Activated CD4-positive, alpha-beta T cell treated with anti-CD3 and anti-CD28 coated beads for 24 hours (primary cell): ENCODE data around the gene ACOT6.
A peak's percentile ranks its signal among the peaks of the same experiment; 100 is the strongest.
"Not testable (repeated sequence)": the region's sequence is repeated elsewhere in the genome, so short reads cannot be mapped to it uniquely, and the experiment has no call there.

ENCODE experiments used
- DNase-seq, 2 donors: peaks; one replicate each; pipeline ENCODE4 v3.0.0-alpha.2; 2020; ENCODE audit warnings: low read depth in 2 of 2

The ACOT6 gene, protein sequence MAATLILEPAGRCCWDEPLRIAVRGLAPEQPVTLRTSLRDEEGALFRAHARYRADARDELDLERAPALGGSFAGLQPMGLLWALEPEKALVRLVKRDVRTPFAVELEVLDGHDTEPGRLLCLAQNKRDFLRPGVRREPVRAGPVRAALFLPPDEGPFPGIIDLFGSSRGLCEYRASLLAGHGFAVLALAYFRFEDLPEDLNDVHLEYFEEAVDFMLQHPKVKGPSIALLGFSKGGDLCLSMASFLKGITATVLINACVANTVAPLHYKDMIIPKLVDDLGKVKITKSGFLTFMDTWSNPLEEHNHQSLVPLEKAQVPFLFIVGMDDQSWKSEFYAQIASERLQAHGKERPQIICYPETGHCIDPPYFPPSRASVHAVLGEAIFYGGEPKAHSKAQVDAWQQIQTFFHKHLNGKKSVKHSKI

DNA sequence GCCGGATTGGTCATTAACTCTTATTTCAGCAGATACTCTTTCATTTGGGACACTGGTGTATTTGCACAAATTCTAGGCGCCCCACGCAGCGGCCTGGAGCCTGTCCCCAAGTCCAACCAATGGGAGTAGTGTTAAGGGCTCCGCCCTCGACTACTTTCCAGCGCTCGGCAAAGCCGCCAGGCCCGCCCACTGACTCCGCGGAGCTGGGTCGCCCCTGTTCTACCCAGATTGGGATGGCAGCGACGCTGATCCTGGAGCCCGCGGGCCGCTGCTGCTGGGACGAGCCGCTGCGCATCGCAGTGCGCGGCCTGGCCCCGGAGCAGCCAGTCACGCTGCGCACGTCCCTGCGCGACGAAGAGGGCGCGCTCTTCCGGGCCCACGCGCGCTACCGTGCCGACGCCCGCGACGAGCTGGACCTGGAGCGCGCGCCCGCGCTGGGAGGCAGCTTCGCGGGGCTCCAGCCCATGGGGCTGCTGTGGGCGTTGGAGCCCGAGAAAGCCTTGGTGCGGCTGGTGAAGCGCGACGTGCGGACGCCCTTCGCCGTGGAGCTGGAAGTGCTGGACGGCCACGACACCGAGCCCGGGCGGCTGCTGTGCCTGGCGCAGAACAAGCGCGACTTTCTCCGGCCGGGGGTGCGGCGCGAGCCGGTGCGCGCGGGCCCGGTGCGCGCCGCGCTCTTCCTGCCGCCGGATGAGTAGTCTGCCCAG, at the start of gene ACOT6:
ACOT6 (plus strand) TSS at position 179 of the 707 bp plus-strand sequence; CDS start at position 234, 55 bp downstream.
- DNase-seq = peak; percentile 18 to 62

DNA sequence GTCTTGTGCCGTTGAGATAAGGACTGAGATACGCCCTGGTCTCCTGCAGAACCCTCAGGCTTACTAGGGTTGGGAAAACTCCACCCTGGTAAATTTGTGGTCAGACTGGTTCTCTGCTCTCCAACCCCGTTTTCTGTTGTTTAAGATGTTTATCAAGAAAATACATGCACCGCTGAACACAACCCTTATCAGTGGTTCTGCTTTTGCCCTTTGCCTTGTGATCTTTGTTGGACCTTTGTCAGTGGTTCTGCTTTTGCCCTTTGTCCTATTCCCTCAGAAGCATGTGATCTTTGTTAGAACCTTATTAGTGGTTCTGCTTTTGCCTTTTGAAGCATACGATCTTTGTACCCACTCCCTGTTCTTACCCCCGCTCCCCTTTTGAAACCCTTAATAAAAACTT, 49.6 kb upstream of the ACOT6 start:
- not testable (repeated sequence) for DNase-seq

DNA sequence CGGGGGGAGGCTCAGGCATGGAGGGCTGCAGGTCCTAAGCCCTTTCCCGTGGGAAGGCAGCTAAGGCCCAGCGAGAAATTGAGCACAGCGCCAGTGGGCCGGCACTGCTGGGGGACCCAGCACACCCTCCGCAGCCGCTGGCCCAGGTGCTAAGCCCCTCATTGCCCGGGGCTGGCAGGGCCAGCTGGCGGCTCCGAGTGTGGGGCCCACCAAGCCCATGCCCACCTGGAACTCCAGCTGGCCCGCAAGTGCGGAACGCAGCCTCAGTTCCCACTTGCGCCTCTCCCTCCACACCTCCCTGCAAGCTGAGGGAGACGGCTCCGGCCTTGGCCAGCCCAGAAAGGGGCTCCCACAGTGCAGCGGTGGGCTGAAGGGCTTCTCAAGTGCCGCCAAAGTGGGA, 45.9 kb upstream of the ACOT6 start:
- not testable (repeated sequence) for DNase-seq

DNA sequence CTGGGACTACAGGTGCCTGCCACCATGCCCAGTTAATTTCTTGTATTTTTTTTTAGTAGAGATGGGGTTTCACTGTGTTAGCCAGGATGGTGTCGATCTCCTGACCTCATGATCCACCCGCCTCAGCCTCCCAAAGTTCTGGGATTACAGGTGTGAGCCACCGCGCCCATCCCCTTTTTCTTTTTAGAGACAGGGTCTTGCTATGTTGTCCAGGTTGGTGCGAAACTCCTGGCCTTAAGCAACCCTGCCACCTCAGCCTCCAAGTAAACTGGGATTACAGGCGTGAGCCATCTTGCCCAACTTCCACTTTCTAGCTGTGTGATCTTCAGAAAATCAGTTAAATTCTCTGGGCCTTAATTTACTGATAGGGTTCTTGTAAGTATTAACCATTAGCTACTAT, 45.4 kb upstream of the ACOT6 start:
- not testable (repeated sequence) for DNase-seq

DNA sequence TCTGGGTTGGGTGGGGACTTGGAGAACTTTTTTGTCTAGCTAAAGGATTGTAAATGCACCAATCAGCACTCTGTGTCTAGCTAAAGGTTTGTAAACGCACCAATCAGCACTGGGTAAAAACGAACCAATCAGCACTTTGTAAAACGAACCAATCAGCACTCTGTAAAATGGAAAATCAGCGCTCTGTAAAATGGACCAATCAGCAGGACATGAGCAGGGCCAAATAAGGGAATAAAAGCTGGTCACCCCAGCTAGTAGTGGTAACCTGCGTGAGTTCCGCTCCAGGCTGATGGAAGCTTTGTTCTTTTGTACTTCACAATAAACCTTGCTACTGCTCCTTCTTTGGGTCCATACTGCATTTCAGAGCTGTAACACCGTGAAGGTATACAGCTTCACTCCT, 45.0 kb upstream of the ACOT6 start:
- no peak for DNase-seq

DNA sequence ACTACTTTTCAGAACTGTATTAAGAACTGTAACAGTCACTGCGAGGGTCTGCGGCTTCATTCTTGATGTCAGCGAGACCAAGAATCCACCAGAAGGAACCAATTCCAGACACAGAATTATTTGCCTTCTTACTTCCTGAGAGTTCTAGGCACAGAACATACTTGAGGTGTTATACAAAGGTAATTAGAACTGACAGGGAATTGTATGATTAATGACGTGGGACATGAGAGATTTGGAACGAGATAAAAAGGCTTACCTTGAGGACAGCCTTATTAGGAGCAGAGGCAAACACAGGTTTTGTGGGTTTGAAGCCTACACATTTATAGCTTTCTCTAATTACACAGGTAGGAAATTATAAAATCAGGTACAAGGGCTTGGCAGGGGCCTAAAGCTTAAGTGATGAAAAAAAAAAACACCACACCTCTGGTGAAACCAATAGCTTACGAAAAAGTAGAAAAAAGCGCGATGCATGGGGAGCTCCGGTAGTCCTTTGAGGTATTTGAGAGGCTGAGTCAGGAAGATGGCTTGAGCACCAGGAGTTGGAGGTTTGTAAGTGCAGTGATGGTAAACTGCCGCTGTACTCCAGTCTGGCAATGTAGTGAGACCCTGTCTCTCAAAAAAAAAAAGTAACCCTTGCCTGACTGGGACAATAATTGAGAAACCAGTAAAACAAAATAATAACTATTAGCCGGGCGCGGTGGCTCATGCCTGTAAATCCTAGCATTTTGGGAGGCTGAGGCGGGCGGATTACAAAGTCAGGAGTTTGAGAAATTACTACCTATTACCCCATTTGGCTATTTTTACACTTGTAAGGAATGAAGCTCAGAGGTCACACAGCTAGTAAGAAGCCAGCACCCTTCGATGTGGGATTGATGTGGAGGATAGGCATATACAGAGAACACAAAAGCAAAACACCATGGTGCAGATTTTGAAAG, 44.1 kb upstream of the ACOT6 start:
- DNase-seq = peak in 1 of 2 donors; percentile 10

DNA sequence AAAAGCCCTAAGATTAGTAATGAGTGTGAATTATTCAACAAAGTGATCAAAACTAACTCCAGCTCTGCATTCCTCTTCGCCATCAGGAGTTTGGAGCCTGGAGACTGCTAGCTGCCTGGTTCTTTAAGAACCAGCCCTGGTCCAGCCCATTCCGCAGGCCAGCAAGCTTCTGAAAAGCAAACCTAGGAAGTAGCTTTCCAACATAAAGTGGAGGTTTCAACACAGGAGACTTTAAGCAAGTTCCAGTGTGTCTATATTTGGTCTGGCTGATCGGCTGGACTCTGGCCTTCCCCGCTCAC, 43.5 kb upstream of the ACOT6 start:
- not testable (repeated sequence) for DNase-seq

DNA sequence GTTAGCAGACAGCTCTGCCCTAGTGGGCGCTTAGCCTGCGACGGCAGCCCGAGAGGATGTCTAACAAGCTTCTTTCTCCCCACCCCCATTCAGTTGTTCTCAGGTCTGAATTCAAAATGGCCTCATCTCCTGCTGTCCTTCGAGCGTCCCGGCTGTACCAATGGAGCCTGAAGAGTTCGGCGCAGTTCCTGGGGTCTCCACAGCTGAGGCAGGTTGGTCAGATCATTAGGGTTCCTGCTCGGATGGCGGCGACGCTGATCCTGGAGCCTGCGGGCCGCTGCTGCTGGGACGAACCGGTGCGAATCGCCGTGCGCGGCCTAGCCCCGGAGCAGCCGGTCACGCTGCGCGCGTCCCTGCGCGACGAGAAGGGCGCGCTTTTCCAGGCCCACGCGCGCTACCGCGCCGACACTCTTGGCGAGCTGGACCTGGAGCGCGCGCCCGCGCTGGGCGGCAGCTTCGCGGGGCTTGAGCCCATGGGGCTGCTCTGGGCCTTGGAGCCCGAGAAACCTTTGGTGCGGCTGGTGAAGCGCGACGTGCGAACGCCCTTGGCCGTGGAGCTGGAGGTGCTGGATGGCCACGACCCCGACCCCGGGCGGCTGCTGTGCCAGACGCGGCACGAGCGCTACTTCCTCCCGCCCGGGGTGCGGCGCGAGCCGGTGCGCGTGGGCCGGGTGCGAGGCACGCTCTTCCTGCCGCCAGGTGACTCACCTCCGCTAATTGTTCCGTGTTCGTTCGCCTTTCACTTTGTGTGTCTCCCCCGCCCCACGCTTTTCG, 42.9 kb upstream of the ACOT6 start, which contains the start of gene ACOT2:
ACOT2 (plus strand) TSS at position 29 of the 774 bp plus-strand sequence; CDS start at position 57, 28 bp downstream.
- DNase-seq = peak; percentile 75 to 80

DNA sequence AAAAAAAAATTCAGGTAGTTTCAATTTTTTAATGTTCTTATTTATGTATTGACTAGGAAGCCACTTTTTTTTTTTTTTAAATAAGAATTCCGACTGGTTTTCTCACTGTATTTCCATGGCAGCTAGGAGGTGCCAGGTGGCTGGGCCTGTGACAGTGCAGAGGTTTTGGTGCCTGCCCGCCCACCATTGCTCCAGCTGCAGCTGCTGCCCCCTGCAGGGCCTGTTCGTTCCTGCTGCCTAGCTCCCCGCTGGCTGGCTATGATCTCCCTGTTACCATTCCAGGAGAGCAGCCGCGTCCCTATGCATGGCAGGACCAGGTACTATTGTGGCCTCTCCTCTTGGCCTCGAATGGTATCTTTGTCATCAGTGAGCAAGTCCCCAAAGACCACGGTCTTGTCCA, 41.4 kb upstream of the ACOT6 start:
- peak; percentile 52 to 53 for DNase-seq

DNA sequence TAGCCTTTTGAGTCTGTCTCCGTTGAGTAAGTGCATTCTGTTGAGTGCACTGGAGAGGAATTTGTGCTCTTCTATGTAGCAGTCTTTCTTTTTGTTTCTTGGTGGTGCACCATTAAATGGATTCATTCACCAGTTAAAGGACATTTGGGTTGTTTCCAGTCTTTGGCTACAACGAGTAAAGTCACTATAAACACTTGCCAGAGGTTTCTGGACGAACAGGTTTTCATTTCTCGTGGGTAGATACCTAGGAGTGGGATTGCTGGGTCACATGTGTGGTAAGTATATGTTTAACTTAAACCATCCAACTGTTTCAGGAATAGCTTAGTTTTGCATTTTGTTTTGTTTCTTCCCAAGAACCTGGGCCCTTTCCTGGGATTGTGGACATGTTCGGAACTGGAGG, 39.3 kb upstream of the ACOT6 start:
- DNase-seq = not testable (repeated sequence)

DNA sequence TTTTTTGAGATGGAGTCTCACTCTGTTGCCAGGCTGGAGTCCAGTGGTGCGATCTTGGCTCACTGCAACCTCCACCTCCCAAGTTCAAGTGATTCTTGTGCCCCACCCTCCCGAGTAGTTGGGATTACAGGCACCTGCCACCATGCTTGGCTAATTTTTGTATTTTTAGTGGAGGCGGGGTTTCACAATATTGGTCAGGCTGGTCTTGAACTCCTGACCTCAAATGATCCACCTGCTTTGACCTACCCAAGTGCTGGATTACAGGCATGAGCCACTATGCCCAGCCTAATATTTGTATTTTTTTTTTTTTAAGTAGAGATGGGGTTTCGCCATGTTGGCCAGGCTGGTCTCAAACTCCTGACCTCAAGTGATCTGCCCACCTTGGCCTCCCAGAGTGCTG, 38.6 kb upstream of the ACOT6 start:
- DNase-seq = not testable (repeated sequence)

DNA sequence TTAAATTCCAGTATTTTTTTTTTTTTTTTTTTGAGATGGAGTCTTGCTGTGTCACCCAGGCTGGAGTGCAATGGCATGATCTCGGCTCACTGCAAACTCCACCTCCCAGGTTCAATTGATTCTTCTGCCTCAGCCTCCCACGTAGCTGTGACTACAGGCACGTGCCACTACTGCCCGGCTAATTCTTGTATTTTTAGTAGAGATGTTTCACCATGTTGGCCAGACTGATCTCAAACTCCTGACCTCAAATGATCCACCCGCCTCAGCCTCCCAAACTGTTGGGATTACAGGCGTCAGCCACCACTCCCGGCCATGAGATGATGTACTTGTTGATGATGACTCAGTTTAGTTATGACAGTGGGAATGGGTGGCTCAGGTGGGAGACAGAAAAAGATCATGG, 38.1 kb upstream of the ACOT6 start:
- not testable (repeated sequence) for DNase-seq

DNA sequence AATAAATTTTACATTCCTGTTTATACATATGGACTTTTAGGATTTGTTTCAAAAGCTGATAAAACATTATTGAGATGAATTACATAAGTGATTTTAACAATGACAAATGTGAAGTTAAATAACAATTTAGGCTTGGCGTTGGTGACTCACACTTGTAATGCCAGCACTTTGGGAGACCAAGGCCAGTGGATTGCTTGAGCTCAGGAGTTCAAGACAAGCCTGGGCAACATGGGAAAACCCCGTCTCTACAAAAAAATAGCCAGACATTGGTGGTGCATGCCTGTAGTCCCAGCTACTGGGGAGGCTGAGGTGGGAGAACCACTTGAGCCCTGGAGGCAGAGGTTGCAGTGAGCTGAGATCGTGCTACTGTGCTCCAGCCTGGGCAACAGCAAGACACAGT, 35.9 kb upstream of the ACOT6 start:
- DNase-seq = no peak

DNA sequence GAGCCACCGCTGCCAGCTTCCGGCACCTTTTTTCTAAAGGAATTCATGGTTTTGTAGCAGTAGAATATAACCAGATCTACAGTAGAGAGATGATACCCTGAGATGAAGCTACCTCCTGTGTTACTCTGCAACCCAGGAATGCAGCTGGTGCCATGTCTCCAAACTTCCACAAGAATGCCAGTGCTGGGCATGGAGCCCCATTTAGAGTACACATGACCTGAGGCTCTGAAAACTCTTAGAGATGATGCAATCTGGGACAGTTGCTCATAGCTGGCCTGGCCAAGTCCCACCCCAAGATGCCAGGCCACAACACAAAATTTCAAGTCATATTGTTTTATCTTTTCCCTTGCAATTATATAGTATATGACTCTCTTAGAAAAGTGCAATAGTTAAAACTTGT, 35.1 kb upstream of the ACOT6 start:
- DNase-seq = not testable (repeated sequence)

DNA sequence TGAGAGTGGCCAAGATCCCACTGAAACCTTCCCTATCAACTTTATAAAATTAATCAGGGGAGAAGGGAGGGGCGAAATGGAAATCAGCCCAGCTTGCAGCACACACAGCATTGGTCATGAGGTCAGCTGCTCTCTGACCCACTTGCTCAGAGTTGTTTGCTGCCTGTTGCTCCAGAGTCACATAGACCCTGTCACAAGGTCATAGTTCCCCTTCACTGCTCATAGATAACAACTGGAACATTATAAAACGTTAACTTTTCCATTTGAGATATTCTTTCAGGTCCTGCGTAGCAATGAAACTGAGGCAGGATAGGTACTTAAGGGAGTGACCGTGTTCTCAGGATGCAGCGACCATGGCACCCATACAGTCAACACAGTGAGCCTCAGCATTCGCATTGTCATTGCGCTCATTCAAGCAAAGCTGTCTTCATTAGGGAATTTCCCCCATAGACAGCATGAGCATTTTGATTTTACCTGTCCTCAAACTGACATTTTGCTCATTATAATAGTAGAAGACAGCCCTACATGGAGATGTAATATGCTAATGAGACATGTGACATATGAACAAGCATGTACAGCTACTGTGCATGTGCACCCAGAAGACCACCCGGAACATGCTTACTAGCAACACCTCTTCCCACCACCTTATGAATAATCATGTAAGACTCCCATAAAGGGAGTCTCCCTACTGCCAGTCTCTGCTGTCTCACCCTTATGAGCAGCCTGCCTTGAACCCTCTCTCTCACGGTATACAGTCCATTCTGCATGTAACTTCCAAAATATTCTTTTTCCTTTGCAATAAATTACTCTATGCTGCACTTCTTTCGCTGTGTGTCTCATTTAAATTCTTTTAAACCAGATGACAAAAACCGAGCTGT, 30.0 kb upstream of the ACOT6 start:
- DNase-seq = not testable (repeated sequence)

DNA sequence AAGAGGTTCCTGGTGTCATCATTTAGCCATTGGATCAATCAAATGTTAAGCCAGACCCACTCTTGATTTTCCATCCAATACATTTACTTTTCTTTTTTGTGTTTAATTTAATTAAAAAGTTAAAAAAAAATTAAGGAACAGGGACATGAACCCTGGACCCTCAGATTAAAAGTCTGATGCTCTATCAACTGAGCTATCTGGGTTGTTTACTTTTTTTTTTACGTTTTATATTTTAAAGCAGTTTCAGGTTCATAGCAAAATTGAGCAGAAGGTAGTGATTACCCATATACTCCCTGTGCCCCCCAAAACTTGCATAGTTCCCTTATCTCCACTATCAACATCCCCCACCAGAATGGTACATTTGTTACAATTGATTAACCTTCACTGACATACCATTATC, 23.6 kb upstream of the ACOT6 start:
- no peak for DNase-seq

DNA sequence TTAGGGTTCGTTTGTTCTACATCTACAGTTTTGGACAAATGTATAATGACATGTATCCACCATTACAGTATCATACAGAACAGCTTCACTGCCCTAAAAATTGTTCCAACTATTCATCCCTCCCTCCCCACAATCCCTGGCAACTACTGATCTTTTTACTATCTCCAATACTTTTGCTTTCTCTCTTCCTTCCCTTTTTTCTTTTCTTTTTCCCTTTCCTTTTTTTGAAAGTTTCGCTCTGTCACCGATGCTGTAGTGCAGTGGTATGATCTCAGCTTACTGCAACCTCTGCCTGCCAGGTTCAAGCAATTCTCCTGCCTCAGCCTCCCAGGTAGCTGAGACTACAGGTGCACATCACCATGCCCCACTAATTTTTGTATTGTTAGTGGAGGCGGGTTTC, 23.2 kb upstream of the ACOT6 start:
- DNase-seq = no peak

DNA sequence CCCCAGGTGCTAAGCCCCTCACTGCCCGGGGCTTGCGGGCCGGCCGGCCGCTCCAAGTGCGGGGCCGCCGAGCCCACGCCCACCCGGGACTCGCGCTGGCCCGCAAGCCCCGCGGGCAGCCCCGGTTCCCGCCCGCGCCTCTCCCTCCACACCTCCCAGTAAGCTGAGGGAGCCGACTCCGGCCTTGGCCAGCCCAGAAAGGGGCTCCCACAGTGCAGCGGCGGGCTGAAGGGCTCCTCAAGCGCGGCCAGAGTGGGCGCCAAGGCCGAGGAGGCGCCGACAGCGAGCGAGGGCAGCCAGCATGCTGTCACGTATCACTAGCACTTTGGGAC, 21.7 kb upstream of the ACOT6 start:
- DNase-seq = not testable (repeated sequence)

DNA sequence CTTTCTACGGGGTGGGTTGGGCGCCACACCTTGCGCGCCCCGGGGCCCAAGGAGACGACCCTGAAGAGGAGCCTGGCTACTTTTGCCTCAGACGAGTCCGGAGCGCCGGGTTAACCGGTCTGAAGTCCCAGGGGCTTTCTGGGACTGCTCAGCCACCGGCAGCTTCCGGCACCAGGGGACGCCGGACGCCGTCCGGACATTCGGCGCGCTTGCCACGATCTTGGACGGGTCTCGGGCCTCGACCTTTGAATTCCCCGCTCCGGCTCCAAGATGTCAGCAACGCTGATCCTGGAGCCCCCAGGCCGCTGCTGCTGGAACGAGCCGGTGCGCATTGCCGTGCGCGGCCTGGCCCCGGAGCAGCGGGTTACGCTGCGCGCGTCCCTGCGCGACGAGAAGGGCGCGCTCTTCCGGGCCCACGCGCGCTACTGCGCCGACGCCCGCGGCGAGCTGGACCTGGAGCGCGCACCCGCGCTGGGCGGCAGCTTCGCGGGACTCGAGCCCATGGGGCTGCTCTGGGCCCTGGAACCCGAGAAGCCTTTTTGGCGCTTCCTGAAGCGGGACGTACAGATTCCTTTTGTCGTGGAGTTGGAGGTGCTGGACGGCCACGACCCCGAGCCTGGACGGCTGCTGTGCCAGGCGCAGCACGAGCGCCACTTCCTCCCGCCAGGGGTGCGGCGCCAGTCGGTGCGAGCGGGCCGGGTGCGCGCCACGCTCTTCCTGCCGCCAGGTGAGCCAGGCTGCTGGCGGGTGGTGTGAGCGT, 20.4 kb upstream of the ACOT6 start, which contains the start of gene ACOT4:
ACOT4 (plus strand) TSS at position 184 of the 760 bp plus-strand sequence; CDS start at position 271, 87 bp downstream.
- peak; percentile 17 to 18 for DNase-seq
